Glomerular visceral epithelial cell (primary cell): Measurements from ENCODE around the gene KLKB1.

Experiments
- DNase-seq: peaks from one replicate; pipeline ENCODE4 v3.0.0-alpha.2; 2016; ENCODE audit errors: extremely low spot score

KLKB1 gene

GRCh38 chr4:186307916-186308315 lies 80.6 kb downstream of the KLKB1 start:
- DNase-seq = no peak
